Parathyroid adenoma (tissue), 2 donors: Measurements from ENCODE around the gene TBC1D20.
"Not testable (repeated sequence)": the region's sequence is repeated elsewhere in the genome, so short reads cannot be mapped to it uniquely, and the experiment has no call there.

Experiments
- H2AFZ ChIP-seq: fragments of 300-600 bp; sonication (generic); one replicate; pipeline ENCODE4 v1.7.0; 2017; ENCODE audit warnings: antibody characterized with exemption, mild to moderate bottlenecking
- H3K27ac ChIP-seq: fragments of 300-600 bp; sonication (generic); one replicate; pipeline ENCODE4 v1.7.0; 2017
- H3K27me3 ChIP-seq: fragments of 300-600 bp; sonication (generic); one replicate; pipeline ENCODE4 v1.7.0; 2017; ENCODE audit warnings: low read length; ENCODE audit not compliant: control insufficient read depth, insufficient read depth
- H3K36me3 ChIP-seq: fragments of 300-600 bp; sonication (generic); one replicate; pipeline ENCODE4 v1.7.0; 2017; ENCODE audit warnings: low read length; ENCODE audit not compliant: control insufficient read depth, insufficient read depth
- H3K4me1 ChIP-seq: fragments of 300-600 bp; sonication (generic); one replicate; pipeline ENCODE4 v1.7.0; 2017; ENCODE audit warnings: control low read depth
- H3K4me2 ChIP-seq: fragments of 300-600 bp; sonication (generic); one replicate; pipeline ENCODE4 v1.7.0; 2017; ENCODE audit warnings: low read length
- H3K4me3 ChIP-seq: fragments of 300-600 bp; sonication (generic); one replicate; pipeline ENCODE4 v1.7.0; 2017; ENCODE audit warnings: low read depth, low read length
- H3K79me2 ChIP-seq: fragments of 300-600 bp; sonication (generic); one replicate; pipeline ENCODE4 v1.7.0; 2017; ENCODE audit warnings: control low read depth
- H3K9ac ChIP-seq: fragments of 300-600 bp; sonication (generic); one replicate; pipeline ENCODE4 v1.7.0; 2017; ENCODE audit warnings: mild to moderate bottlenecking
- H3K9me3 ChIP-seq: fragments of 300-600 bp; sonication (generic); one replicate; pipeline ENCODE4 v1.7.0; 2017; ENCODE audit warnings: low read length; ENCODE audit not compliant: control insufficient read depth
- CTCF ChIP-seq: fragments of 300-600 bp; sonication (generic); IDR thresholded peaks from one replicate; pipeline ENCODE4 v1.7.0; 2017; ENCODE audit warnings: antibody characterized with exemption, mild to moderate bottlenecking
- donor health status: primary hyperparathyroidism.

Gene TBC1D20

GRCh38 chr20:396252-396618 lies 66.1 kb downstream of the TBC1D20 start:
- no peak overlapping the region for H3K4me3 ChIP-seq
- no peaks in the 10 kb centered on the region for H3K9me3 ChIP-seq
- no peak overlapping the region for H2AFZ ChIP-seq
- no peak for TF ChIP-seq CTCF
- no peak overlapping the region for H3K4me2 ChIP-seq
- H3K27me3 ChIP-seq = no peaks in the 10 kb centered on the region
- H3K27ac ChIP-seq = no peak overlapping the region
- H3K36me3 ChIP-seq = no peaks in the 10 kb centered on the region
- no peaks in the 10 kb centered on the region for H3K79me2 ChIP-seq
- H3K9ac ChIP-seq = no peak overlapping the region
- peaks cover 10% of the 10 kb centered on the region for H3K4me1 ChIP-seq

GRCh38 chr20:393296-393695 lies 69.0 kb downstream of the TBC1D20 start:
- not testable (repeated sequence) for H2AFZ ChIP-seq, H3K27ac ChIP-seq, H3K79me2 ChIP-seq

GRCh38 chr20:391041-391711 lies 71.2 kb downstream of the TBC1D20 start:
- no peak overlapping the region for H2AFZ ChIP-seq
- no peak overlapping the region for H3K9ac ChIP-seq
- no peaks in the 10 kb centered on the region for H3K36me3 ChIP-seq
- no peak for TF ChIP-seq CTCF
- no peak overlapping the region for H3K4me3 ChIP-seq
- no peaks in the 10 kb centered on the region for H3K79me2 ChIP-seq
- no peaks in the 10 kb centered on the region for H3K27me3 ChIP-seq
- H3K4me1 ChIP-seq = no peaks in the 10 kb centered on the region
- H3K9me3 ChIP-seq = no peaks in the 10 kb centered on the region
- no peak overlapping the region for H3K4me2 ChIP-seq
- H3K27ac ChIP-seq = no peak overlapping the region

More at GRCh38 chr20:393296-393695, 69.0 kb downstream of the TBC1D20 start:
- not testable (repeated sequence) for H3K4me3 ChIP-seq, H3K36me3 ChIP-seq, H3K9ac ChIP-seq, H3K9me3 ChIP-seq, H3K27me3 ChIP-seq, H3K4me2 ChIP-seq, H3K4me1 ChIP-seq

- Histone ChIP-seq H3K27ac (no peak overlapping the region), H2AFZ (no peak overlapping the region), H3K4me3 (no peak overlapping the region), H3K4me2 (no peak overlapping the region), H3K27me3 (no peaks in the 10 kb centered on the region), H3K79me2 (no peaks in the 10 kb centered on the region), H3K9ac (no peak overlapping the region), H3K9me3 (no peaks in the 10 kb centered on the region), H3K4me1 (no peaks in the 10 kb centered on the region), H3K36me3 (no peaks in the 10 kb centered on the region)
- no peak for TF ChIP-seq CTCF
Observed at GRCh38 chr20:389220-389619, 73.1 kb downstream of the TBC1D20 start.

GRCh38 chr20:388034-388994 lies 74.0 kb downstream of the TBC1D20 start:
- Histone ChIP-seq H3K36me3 (no peaks in the 10 kb centered on the region), H3K9ac (no peak overlapping the region), H2AFZ (no peak overlapping the region), H3K9me3 (no peaks in the 10 kb centered on the region), H3K4me2 (no peak overlapping the region), H3K4me1 (no peaks in the 10 kb centered on the region), H3K4me3 (no peak overlapping the region), H3K27me3 (no peaks in the 10 kb centered on the region), H3K79me2 (no peaks in the 10 kb centered on the region), H3K27ac (no peak overlapping the region)
- no peak for TF ChIP-seq CTCF
